Loucy (cell line): Measurements from ENCODE around the gene HTR5A.

Experiments
- EZH2phosphoT487 ChIP-seq: fragments of 200-600 bp; IDR thresholded peaks from 2 replicates; pipeline ENCODE4 v1.6.1; 2018; ENCODE audit warnings: antibody characterized with exemption, mild to moderate bottlenecking, moderate library complexity, borderline replicate concordance
- TF ChIP-seq, protein P1 (sequence below): fragments of 200-600 bp; sonication (generic); conservative IDR thresholded peaks from 2 replicates; pipeline ENCODE4 v1.5.1; 2014; ENCODE audit warnings: mild to moderate bottlenecking, antibody characterized with exemption, low read length

DNA sequence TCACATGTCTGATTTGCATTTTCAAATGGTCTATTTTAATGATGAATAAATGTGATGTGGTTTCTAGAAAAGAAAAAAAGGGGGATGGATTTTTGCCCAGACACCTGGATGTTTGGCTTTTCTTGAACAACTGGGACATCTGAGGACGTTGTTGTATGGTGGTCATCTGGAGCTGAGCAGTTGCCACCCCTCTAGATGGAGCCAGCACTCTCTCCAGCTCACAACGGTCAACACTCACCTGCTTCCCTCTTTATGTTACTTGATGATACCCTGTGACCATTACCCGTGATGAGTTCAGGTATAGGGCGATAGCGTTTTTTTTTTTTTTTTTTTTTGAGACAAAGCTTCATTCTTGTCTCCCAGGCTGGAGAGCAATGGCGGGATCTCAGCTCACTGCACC, 37.1 kb upstream of the HTR5A start:
- TF ChIP-seq, protein P1, sequence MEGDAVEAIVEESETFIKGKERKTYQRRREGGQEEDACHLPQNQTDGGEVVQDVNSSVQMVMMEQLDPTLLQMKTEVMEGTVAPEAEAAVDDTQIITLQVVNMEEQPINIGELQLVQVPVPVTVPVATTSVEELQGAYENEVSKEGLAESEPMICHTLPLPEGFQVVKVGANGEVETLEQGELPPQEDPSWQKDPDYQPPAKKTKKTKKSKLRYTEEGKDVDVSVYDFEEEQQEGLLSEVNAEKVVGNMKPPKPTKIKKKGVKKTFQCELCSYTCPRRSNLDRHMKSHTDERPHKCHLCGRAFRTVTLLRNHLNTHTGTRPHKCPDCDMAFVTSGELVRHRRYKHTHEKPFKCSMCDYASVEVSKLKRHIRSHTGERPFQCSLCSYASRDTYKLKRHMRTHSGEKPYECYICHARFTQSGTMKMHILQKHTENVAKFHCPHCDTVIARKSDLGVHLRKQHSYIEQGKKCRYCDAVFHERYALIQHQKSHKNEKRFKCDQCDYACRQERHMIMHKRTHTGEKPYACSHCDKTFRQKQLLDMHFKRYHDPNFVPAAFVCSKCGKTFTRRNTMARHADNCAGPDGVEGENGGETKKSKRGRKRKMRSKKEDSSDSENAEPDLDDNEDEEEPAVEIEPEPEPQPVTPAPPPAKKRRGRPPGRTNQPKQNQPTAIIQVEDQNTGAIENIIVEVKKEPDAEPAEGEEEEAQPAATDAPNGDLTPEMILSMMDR: no peak
- TF ChIP-seq EZH2phosphoT487: no peak
